ENCODE data around the gene LPCAT3. TPM values are rescaled to one million over a fixed set of nuclear protein-coding genes. Genes with fewer than 3 reads are reported as not detected.

The LPCAT3 gene
- total and polyA plus RNA-seq, 2 of the 13 experiments (the other 11 are each of a cell fraction or from before 2014, with no cell fraction given), result 44.5 to 64.3 TPM

- TF ChIP-seq NFYB (CRISPR knock-in tag; IDR thresholded peaks at IDR 0.05) (peak; percentile 79), SMARCC2 (IDR thresholded peaks at IDR 0.05) (no peak), ZNF614 (CRISPR knock-in tag; IDR thresholded peaks at IDR 0.05; ENCODE audit: borderline replicate concordance) (no peak), ZBTB4 (CRISPR knock-in tag; IDR thresholded peaks at IDR 0.05; ENCODE audit: borderline replicate concordance) (no peak), HOXA3 (CRISPR knock-in tag; IDR thresholded peaks at IDR 0.05) (no peak), HNRNPL (IDR thresholded peaks at IDR 0.05; ENCODE audit: low read depth, low read length) (no peak), ZFY (CRISPR knock-in tag; IDR thresholded peaks at IDR 0.05) (peak; percentile 72), RFXAP (CRISPR knock-in tag; IDR thresholded peaks at IDR 0.05; ENCODE audit: borderline replicate concordance) (peak; percentile 94), ZNF792 (CRISPR knock-in tag; IDR thresholded peaks at IDR 0.05) (no peak), ZNF34 (CRISPR knock-in tag; IDR thresholded peaks at IDR 0.05; ENCODE audit: borderline replicate concordance) (no peak), SATB2 (CRISPR knock-in tag; IDR thresholded peaks at IDR 0.05) (no peak), RELA (CRISPR knock-in tag; IDR thresholded peaks at IDR 0.05) (no peak), ZBTB8A (CRISPR knock-in tag; IDR thresholded peaks at IDR 0.05; ENCODE audit: borderline replicate concordance, low read depth) (no peak)
Measured at GRCh38 chr12:6943389-6943721, 74.9 kb downstream of the LPCAT3 start (continued).

Data from HepG2 (cell line).